Osteoblast (primary cell): Measurements from ENCODE around the gene PGLYRP3. TPM values are rescaled to one million over a fixed set of nuclear protein-coding genes. Genes with fewer than 3 reads are reported as not detected.
"Not testable (repeated sequence)": the region's sequence is repeated elsewhere in the genome, so short reads cannot be mapped to it uniquely, and the experiment has no call there.

Experiments
- DNase-seq: peaks from one replicate; pipeline ENCODE4 v3.0.0; 2011; ENCODE audit warnings: low spot score, mixed read lengths; ENCODE audit not compliant: insufficient read length; ENCODE audit errors: missing footprints
- H2AFZ ChIP-seq: 2 replicates; pipeline ENCODE4 v1.6.0; 2011; ENCODE audit warnings: mild to moderate bottlenecking, low read length
- H3K27ac ChIP-seq: 2 replicates; pipeline ENCODE4 v1.5.1; 2011; ENCODE audit warnings: mild to moderate bottlenecking, low read depth, low read length, moderate library complexity
- H3K27me3 ChIP-seq: 2 replicates; pipeline ENCODE4 v1.6.0; 2012; ENCODE audit warnings: mild to moderate bottlenecking, control low read depth, inconsistent platforms, low read length, moderate library complexity; ENCODE audit not compliant: insufficient read depth
- H3K36me3 ChIP-seq: 2 replicates; pipeline ENCODE4 v1.5.1; 2011; ENCODE audit warnings: mild to moderate bottlenecking, low read length, control low read depth, moderate library complexity; ENCODE audit not compliant: insufficient read depth
- H3K4me1 ChIP-seq: 2 replicates; pipeline ENCODE4 v1.5.1; 2011; ENCODE audit warnings: mild to moderate bottlenecking, low read length, control low read depth, moderate library complexity; ENCODE audit not compliant: insufficient read depth
- H3K4me2 ChIP-seq: 2 replicates; pipeline ENCODE4 v1.6.0; 2011; ENCODE audit warnings: mild to moderate bottlenecking, low read length; ENCODE audit not compliant: insufficient read depth
- H3K4me3 ChIP-seq: fragments of 200-600 bp; sonication (generic); 3 replicates; pipeline ENCODE4 v1.5.1; 2012; ENCODE audit warnings: mild to moderate bottlenecking, low read length, inconsistent platforms; ENCODE audit not compliant: insufficient read depth
- H3K79me2 ChIP-seq: 2 replicates; pipeline ENCODE4 v1.6.0; 2012; ENCODE audit warnings: mild to moderate bottlenecking, low read length, control low read depth, inconsistent platforms; ENCODE audit not compliant: insufficient read depth
- H3K9me3 ChIP-seq: 2 replicates; pipeline ENCODE4 v1.5.1; 2011; ENCODE audit warnings: low read depth, low read length, control low read depth
- H4K20me1 ChIP-seq: 2 replicates; pipeline ENCODE4 v1.6.0; 2012; ENCODE audit warnings: mild to moderate bottlenecking, low read length, control low read depth; ENCODE audit not compliant: insufficient read depth
- CTCF ChIP-seq: IDR thresholded peaks from 2 replicates; pipeline ENCODE4 v1.5.1; 2011; ENCODE audit warnings: mild to moderate bottlenecking, low read depth, low read length, moderate library complexity; ENCODE audit errors: extremely low read depth
- total RNA-seq: library from RNA; depleted of rRNA; stranded (reverse); fragments of >200 nt; gene quantifications from 2 replicates; pipeline ENCODE4 v1.2.3, GENCODE V29; 2012

Gene PGLYRP3
- total RNA-seq, 1 donor, result not detected

- H3K27ac ChIP-seq, result no peak overlapping the region
- H3K9me3 ChIP-seq, result no peaks in the 10 kb centered on the region
- no peak overlapping the region for H3K4me3 ChIP-seq
- H3K4me1 ChIP-seq, result no peaks in the 10 kb centered on the region
- no peak for DNase-seq
- H3K27me3 ChIP-seq, result peaks cover 24% of the 10 kb centered on the region
- H2AFZ ChIP-seq, result no peak overlapping the region
- no peaks in the 10 kb centered on the region for H3K79me2 ChIP-seq
- H3K36me3 ChIP-seq, result no peaks in the 10 kb centered on the region
- H3K4me2 ChIP-seq, result no peak overlapping the region
- H4K20me1 ChIP-seq, result no peaks in the 10 kb centered on the region
- TF ChIP-seq CTCF, result no peak
Observed at GRCh38 chr1:153349363-153350320, 36.9 kb upstream of the PGLYRP3 start.

- H3K36me3 ChIP-seq, result no peaks in the 10 kb centered on the region
- no peaks in the 10 kb centered on the region for H3K4me1 ChIP-seq
- H3K79me2 ChIP-seq, result no peaks in the 10 kb centered on the region
- H3K27ac ChIP-seq, result no peak within 1 kb of the TSS
- no peaks in the 10 kb centered on the region for H3K9me3 ChIP-seq
- peaks cover 24% of the 10 kb centered on the region for H3K27me3 ChIP-seq
- DNase-seq, result no peak
- no peak within 1 kb of the TSS for H3K4me3 ChIP-seq
- no peak within 1 kb of the TSS for H2AFZ ChIP-seq
- TF ChIP-seq CTCF, result no peak
- no peaks in the 10 kb centered on the region for H4K20me1 ChIP-seq
- no peak within 1 kb of the TSS for H3K4me2 ChIP-seq
Observed at GRCh38 chr1:153348511-153349362, 36.0 kb upstream of the PGLYRP3 start, which contains the start of gene PGLYRP4. PGLYRP4 (minus strand) TSS chr1:153348841; CDS start chr1:153347932, 909 bp downstream.

- no peak for DNase-seq
- no peaks in the 10 kb centered on the region for H3K4me1 ChIP-seq
- H2AFZ ChIP-seq, result no peak overlapping the region
- no peak for TF ChIP-seq CTCF
- H3K4me2 ChIP-seq, result no peak overlapping the region
- no peaks in the 10 kb centered on the region for H3K79me2 ChIP-seq
- no peak overlapping the region for H3K27ac ChIP-seq
- H3K27me3 ChIP-seq, result peaks cover 24% of the 10 kb centered on the region
- H3K9me3 ChIP-seq, result no peaks in the 10 kb centered on the region
- H4K20me1 ChIP-seq, result no peaks in the 10 kb centered on the region
- no peaks in the 10 kb centered on the region for H3K36me3 ChIP-seq
- H3K4me3 ChIP-seq, result no peak overlapping the region
Observed at GRCh38 chr1:153347856-153348255, 35.1 kb upstream of the PGLYRP3 start.

GRCh38 chr1:153347049-153347448 lies 34.3 kb upstream of the PGLYRP3 start:
- H3K36me3 ChIP-seq, H3K27ac ChIP-seq, H3K4me3 ChIP-seq, H2AFZ ChIP-seq, H3K79me2 ChIP-seq, DNase-seq, H3K9me3 ChIP-seq, H4K20me1 ChIP-seq, H3K4me2 ChIP-seq, H3K4me1 ChIP-seq: not testable (repeated sequence)
- H3K27me3 ChIP-seq, result peaks cover 24% of the 10 kb centered on the region
